Esophagus muscularis mucosa (tissue), 4 donors: ENCODE data around the gene GPBAR1.

Experiments
- CTCF ChIP-seq, 3 experiments: fragments of 200-600 bp in 2 of 3; fragments of 450-650 bp in 1 of 3; sonication (generic) in 2 of 3; IDR thresholded peaks; one replicate each; pipeline ENCODE4 v1.5.1; 2017 to 2019; ENCODE audit warnings: antibody characterized with exemption in 3 of 3, mild to moderate bottlenecking in 2 of 3, moderate library complexity in 1 of 3
- EP300 ChIP-seq: sonication (generic); formaldehyde crosslinking; IDR thresholded peaks from one replicate; pipeline ENCODE4 v1.6.1; 2017; ENCODE audit warnings: antibody characterized with exemption
- POLR2A ChIP-seq: fragments of 450-650 bp; IDR thresholded peaks from one replicate; pipeline ENCODE4 v1.6.1; 2017; ENCODE audit warnings: antibody characterized with exemption, moderate library complexity, mild to moderate bottlenecking, low read depth

DNA sequence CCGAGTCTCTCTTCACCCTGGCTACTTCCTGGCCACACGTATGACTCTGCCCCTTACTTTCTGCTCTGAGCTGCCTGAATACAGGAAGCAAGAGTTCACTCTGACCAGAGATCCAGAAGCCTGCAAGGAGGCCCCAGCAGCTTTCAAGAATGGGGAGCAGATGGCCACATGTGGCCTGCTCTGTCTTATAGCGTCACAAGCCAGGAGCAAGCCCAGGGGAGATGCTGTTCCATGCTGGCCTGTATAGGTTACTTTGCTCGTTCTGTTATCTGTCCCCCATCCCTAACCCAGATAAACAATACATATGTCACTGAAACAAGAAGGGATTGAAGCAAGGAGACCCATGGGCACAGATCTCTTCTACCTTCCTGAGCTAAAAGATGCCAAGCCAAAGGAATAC is 13.8 kb downstream of the GPBAR1 start:
- TF ChIP-seq CTCF (IDR thresholded peaks at IDR 0.05) (no peak), EP300 (no peak), POLR2A (no peak)
